Measurements from ENCODE around the gene RXRA.

DNA sequence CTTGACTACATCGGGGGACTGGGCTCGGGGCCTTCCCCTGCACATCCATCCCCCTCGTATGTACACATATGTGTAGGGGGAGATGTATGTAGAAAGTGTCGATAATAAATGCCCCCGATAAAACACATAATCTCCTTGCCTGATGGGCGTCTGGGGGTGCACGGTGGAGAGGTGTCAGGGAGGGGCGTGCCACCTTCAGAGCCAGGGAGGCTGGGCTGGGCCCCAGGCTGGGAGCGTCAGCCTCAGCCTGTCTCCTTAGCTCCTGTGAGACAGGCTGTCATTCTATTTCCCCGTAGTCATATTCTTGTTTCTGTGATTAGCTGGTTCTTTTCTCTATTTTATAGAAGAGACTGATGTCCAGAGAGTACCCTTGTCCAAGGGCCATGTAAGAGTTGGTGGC, 4.7 kb upstream of the RXRA start:
- TF ChIP-seq, protein P1, sequence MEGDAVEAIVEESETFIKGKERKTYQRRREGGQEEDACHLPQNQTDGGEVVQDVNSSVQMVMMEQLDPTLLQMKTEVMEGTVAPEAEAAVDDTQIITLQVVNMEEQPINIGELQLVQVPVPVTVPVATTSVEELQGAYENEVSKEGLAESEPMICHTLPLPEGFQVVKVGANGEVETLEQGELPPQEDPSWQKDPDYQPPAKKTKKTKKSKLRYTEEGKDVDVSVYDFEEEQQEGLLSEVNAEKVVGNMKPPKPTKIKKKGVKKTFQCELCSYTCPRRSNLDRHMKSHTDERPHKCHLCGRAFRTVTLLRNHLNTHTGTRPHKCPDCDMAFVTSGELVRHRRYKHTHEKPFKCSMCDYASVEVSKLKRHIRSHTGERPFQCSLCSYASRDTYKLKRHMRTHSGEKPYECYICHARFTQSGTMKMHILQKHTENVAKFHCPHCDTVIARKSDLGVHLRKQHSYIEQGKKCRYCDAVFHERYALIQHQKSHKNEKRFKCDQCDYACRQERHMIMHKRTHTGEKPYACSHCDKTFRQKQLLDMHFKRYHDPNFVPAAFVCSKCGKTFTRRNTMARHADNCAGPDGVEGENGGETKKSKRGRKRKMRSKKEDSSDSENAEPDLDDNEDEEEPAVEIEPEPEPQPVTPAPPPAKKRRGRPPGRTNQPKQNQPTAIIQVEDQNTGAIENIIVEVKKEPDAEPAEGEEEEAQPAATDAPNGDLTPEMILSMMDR (IDR thresholded peaks at IDR 0.05) = no peak
- TF ChIP-seq EP300 (IDR thresholded peaks at IDR 0.05) (no peak), POLR2A (IDR thresholded peaks at IDR 0.05) (no peak)

All from tibial nerve (tissue), 4 donors.